Mesothelial cell of epicardium (in vitro differentiated cells): ENCODE measurements around the gene CCDC160. TPM values are rescaled to one million over a fixed set of nuclear protein-coding genes. Genes with fewer than 3 reads are reported as not detected.

Experiments used
- DNase-seq, 2 experiments: peaks; one replicate each; pipeline ENCODE4 v3.0.0; 2021; ENCODE audit warnings: low spot score in 2 of 2; ENCODE audit not compliant: unreplicated experiment in 2 of 2
- H3K27ac Mint-ChIP-seq: 2 replicates; pipeline ENCODE4 v1.8.0; 2021; ENCODE audit warnings: mixed read lengths
- H3K27me3 Mint-ChIP-seq: 2 replicates; pipeline ENCODE4 v1.8.0; 2021; ENCODE audit warnings: low read depth, mixed read lengths
- H3K36me3 Mint-ChIP-seq: 2 replicates; pipeline ENCODE4 v1.8.0; 2021; ENCODE audit warnings: mixed read lengths
- H3K4me1 Mint-ChIP-seq: 2 replicates; pipeline ENCODE4 v1.8.0; 2021; ENCODE audit warnings: mixed read lengths
- H3K4me3 Mint-ChIP-seq: 2 replicates; pipeline ENCODE4 v1.8.0; 2021; ENCODE audit warnings: mild to moderate bottlenecking, moderate library complexity, mixed read lengths
- H3K9me3 Mint-ChIP-seq: 2 replicates; pipeline ENCODE4 v1.8.0; 2021; ENCODE audit warnings: mixed read lengths
- total RNA-seq: library from RNA; stranded (reverse); gene quantifications from 3 replicates; pipeline ENCODE4 v1.2.1, GENCODE V29; 2021
- TF ChIP-seq, protein P1 (sequence below): fragments of 200-600 bp; sonication (generic); IDR thresholded peaks from one replicate; pipeline ENCODE4 v1.5.0; 2021; ENCODE audit warnings: antibody characterized with exemption; ENCODE audit not compliant: unreplicated experiment

CCDC160 gene
- total RNA-seq = 0.29 to 0.63 TPM (median 0.42 TPM) in 3 replicates

DNA sequence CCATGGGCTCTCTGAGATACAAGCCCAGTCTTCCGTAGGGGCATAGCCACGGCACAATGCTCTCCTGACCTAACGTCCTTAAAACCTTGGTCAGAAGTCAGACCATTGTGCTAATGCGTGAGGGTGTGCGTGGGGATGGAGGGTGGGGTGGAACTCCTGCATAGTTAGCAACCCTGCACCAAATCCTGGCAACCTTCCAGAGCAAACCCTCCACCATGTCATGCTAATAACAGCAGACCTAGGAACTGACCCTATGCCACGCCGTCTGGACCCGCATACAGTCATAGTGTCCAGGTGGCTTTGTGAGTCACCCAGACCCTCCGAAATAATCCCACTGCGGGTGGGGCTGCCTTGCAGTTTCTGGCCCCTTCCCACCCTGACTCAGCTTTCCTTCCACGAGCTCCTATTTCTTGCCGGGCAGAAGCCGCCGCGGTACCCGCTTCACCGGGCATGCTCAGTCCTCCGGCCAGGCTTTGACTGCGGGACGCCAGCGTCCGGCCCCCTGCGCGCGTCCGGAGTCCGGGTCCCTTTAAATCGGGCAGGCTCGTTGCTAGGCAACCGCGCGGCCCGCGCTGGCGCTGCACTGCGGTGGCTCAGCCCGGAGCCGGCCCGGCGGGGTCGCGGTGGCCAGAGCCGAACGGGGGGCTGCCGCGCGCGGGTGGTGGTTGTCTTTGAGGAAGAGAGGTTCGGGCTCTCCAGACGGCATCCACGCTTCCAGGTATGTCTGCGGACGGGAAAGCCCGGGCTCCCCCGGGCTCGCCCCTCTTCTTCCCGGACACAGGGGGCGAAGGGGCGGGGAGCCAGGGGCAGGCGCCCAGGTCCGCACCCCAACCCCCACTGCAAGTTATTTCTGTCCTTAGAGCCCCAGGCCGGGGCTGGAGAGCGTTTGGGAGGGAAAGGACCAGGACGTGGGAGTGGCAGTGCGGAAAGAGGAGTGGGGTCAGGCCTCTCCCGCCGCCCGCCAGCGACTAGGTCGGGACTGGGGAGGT is at the start of gene CCDC160:
TSS of gene CCDC160 (plus strand) at position 557 of the 989 bp plus-strand sequence. CDS start 7,619 bp downstream, outside the sequence.
- peak within 1 kb of the TSS; percentile 67 for H3K4me3 Mint-ChIP-seq
- TF ChIP-seq, protein P1, sequence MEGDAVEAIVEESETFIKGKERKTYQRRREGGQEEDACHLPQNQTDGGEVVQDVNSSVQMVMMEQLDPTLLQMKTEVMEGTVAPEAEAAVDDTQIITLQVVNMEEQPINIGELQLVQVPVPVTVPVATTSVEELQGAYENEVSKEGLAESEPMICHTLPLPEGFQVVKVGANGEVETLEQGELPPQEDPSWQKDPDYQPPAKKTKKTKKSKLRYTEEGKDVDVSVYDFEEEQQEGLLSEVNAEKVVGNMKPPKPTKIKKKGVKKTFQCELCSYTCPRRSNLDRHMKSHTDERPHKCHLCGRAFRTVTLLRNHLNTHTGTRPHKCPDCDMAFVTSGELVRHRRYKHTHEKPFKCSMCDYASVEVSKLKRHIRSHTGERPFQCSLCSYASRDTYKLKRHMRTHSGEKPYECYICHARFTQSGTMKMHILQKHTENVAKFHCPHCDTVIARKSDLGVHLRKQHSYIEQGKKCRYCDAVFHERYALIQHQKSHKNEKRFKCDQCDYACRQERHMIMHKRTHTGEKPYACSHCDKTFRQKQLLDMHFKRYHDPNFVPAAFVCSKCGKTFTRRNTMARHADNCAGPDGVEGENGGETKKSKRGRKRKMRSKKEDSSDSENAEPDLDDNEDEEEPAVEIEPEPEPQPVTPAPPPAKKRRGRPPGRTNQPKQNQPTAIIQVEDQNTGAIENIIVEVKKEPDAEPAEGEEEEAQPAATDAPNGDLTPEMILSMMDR = no peak
- H3K27me3 Mint-ChIP-seq = no peaks in the 10 kb centered on the region
- peaks cover 5% of the 10 kb centered on the region for H3K4me1 Mint-ChIP-seq
- peaks cover 3% of the 10 kb centered on the region for H3K9me3 Mint-ChIP-seq
- no peak within 1 kb of the TSS for H3K27ac Mint-ChIP-seq
- DNase-seq = peak; percentile 38 to 63
- H3K36me3 Mint-ChIP-seq = no peaks in the 10 kb centered on the region

DNA sequence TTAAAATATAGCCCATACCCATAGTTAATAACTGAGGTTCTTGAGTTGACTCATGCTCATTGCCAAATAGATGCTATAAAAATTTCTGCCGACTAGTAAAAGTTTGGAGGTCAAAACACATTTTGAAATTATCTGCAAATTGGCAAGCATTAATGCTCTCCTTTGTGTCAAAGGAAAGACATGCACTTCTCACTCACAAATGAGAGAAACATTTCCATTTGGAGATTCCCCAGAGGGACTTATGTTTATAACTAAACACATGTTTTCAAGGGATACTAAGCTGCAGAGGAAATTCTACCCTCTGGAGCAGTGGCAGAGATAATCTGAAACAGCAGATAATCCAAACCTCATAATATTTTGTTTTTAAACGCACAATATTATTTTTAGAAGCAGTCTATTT is 45.7 kb upstream of the CCDC160 start:
- no peak for DNase-seq
- Mint-ChIP-seq H3K36me3 (no peaks in the 10 kb centered on the region), H3K9me3 (peaks cover 3% of the 10 kb centered on the region), H3K4me3 (no peak overlapping the region), H3K27ac (no peak overlapping the region), H3K27me3 (no peaks in the 10 kb centered on the region), H3K4me1 (peaks cover 3% of the 10 kb centered on the region)
- TF ChIP-seq, protein P1 = no peak

DNA sequence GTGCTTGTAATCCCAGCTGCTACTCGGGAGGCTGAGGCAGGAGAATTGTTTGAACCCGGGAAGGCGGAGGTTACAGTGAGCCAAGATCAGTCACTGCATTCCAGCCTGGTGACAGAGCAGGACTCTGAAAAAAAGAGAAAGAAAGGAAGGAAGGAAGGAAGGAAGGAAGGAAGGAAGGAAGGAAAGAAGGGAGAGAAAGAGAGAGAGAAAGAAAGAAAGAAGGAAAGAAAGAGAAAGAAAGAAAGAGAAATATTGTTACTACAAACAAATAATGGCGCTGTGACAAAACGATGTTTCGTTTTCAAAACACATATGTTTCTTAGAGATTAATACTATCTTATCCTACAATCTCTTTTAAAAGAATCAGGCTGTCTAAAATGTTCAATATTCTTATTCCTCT is 42.1 kb upstream of the CCDC160 start:
- TF ChIP-seq, protein P1 = no peak
- Mint-ChIP-seq H3K27ac (no peak overlapping the region), H3K4me3 (no peak overlapping the region), H3K4me1 (no peaks in the 10 kb centered on the region), H3K36me3 (no peaks in the 10 kb centered on the region), H3K27me3 (no peaks in the 10 kb centered on the region), H3K9me3 (peaks cover 9% of the 10 kb centered on the region)
- DNase-seq = no peak

DNA sequence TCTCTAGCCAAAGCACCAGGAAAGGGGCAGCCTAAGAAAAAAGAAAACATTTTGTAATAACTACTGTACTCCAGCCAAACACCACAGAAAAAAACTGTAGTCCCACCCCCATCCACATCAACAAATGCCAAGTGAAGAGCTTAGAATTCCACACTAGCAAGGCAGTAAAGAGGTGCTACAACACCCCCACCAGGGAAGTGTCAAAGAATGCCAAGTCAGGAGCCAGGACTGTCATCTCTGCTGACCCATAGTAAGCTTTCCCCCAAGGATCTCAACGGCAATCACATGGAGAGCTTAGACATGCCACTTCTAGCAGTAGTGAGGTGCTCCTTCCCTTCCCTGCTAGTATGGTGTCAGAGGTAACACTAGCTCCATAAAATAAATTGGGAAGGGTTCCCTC is 34.4 kb upstream of the CCDC160 start:
- Mint-ChIP-seq H3K4me1 (no peaks in the 10 kb centered on the region), H3K9me3 (peaks cover 29% of the 10 kb centered on the region), H3K4me3 (no peak overlapping the region), H3K36me3 (no peaks in the 10 kb centered on the region), H3K27ac (no peak overlapping the region), H3K27me3 (no peaks in the 10 kb centered on the region)
- DNase-seq = no peak
- TF ChIP-seq, protein P1 = no peak

DNA sequence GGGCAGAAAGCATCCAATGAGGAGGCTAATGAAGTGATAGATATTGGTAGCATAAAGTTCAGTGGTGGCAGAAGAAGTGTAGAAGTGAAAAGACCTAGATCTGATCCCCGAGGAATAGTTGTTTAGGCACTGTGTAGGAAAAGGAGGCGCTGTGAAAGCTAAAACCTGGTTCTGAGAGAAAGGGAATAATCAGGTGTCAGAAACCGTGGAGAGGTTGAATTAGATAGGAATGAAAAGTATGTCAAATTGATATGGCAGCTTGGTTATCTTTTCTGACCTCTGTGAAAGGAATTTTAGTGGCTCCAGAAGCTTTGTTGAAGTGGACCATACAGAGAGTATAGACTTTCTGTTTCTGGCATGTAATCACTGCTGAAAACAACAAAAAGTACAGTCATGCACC is 30.8 kb upstream of the CCDC160 start:
- Mint-ChIP-seq H3K9me3 (peaks cover 36% of the 10 kb centered on the region), H3K4me1 (no peaks in the 10 kb centered on the region), H3K36me3 (no peaks in the 10 kb centered on the region), H3K4me3 (no peak overlapping the region), H3K27ac (no peak overlapping the region), H3K27me3 (no peaks in the 10 kb centered on the region)
- no peak for DNase-seq
- TF ChIP-seq, protein P1 = no peak
